ENCODE data around the gene PTPRN2. TPM values are rescaled to one million over a fixed set of nuclear protein-coding genes. Genes with fewer than 3 reads are reported as not detected.

The PTPRN2 gene
- total and polyA plus RNA-seq, 2 of the 8 experiments (the other 6 are each of a cell fraction or from before 2014, with no cell fraction given), result 2.6 to 4.5 TPM

- no peak overlapping the region for H4K8ac ChIP-seq (ENCODE audit: extremely low read depth, insufficient read depth, low read length)
- H3K79me1 ChIP-seq (ENCODE audit: low read depth, low read length), result no peaks in the 10 kb centered on the region
- H2BK20ac ChIP-seq (ENCODE audit: low read length), result no peak overlapping the region
- no peak overlapping the region for H2BK5ac ChIP-seq (ENCODE audit: low read depth, low read length)
- H3K23ac ChIP-seq (ENCODE audit: insufficient read length), result no peak overlapping the region
- H3K79me2 ChIP-seq (ENCODE audit: control insufficient read depth in 1 of 2, insufficient read depth in 2 of 2, low read length in 2 of 2), result no peaks in the 10 kb centered on the region
- H3K4me3 ChIP-seq (ENCODE audit: extremely low read depth in 1 of 4, insufficient read depth in 2 of 4, low read depth in 3 of 4, low read length in 4 of 4), result no peak overlapping the region
- H3K56ac ChIP-seq (replicated peaks; ENCODE audit: insufficient read length, low read depth, low read length), result peak overlapping the region; percentile 73
- no peak overlapping the region for H2AFZ ChIP-seq (ENCODE audit: low read length)
- no peak overlapping the region for H2BK120ac ChIP-seq (replicated peaks; ENCODE audit: low read depth, low read length)
- H3K36me3 ChIP-seq (ENCODE audit: control insufficient read depth in 2 of 4, insufficient read depth in 4 of 4, low read length in 3 of 4), result no peaks in the 10 kb centered on the region; a peak in 1 of 8 replicates
- no peaks in the 10 kb centered on the region for H3K4me1 ChIP-seq (replicated peaks in 1 of 4; ENCODE audit: control insufficient read depth in 3 of 4, insufficient read depth in 4 of 4, low read length in 3 of 4)
- H2BK15ac ChIP-seq (ENCODE audit: low read length), result no peak overlapping the region
- no peak overlapping the region for H3K9ac ChIP-seq (replicated peaks in 1 of 4; ENCODE audit: extremely low read depth in 1 of 4, low read depth in 3 of 4, low read length in 3 of 4)
- FAIRE-seq (no peak), DNase-seq (ENCODE audit: low read depth in 1 of 2, low spot score in 2 of 2) (no peak)
- H3K9me3 ChIP-seq (ENCODE audit: insufficient read depth in 2 of 2, low read depth in 1 of 2, low read length in 1 of 2), result 0 out of 4 replicates have a peak, but pooled peaks cover 0 to 3% of the 10 kb centered on the region in 2 experiments
- ChIA-PET POLR2A (ENCODE audit: partially characterized antibody) (no interaction called here), CTCF (ENCODE audit: partially characterized antibody) (interaction anchor here (0.7 to 0.8 kb wide), 2 partner anchors 25 to 389 kb away, joined by 3 read pairs; no protein-coding TSS in a partner anchor)
- no peaks in the 10 kb centered on the region; a peak in 1 of 7 replicates for H3K27me3 ChIP-seq (replicated peaks in 1 of 4; ENCODE audit: control insufficient read depth in 3 of 4, extremely low read depth in 1 of 4, insufficient read depth in 3 of 4, low read length in 3 of 4)
- no peak overlapping the region for H3K14ac ChIP-seq (ENCODE audit: insufficient read length)
- H4K5ac ChIP-seq (ENCODE audit: insufficient read length, low read depth, low read length), result no peak overlapping the region
- 90 to 99% methylated on average over 3 of the region's 3 CpGs for WGBS, 2 experiments (ENCODE audit: extremely low coverage in 1 of 2, insufficient coverage in 1 of 2, insufficient read length in 1 of 2, insufficient replicate concordance in 2 of 2, low coverage in 1 of 2, low lambda C conversion rate in 2 of 2, missing lambda C conversion rate in 1 of 2)
- no peak overlapping the region for H3K18ac ChIP-seq (ENCODE audit: extremely low read depth, low read length)
- no peak overlapping the region for H3K4ac ChIP-seq (replicated peaks; ENCODE audit: insufficient read length, low read depth, low read length)
- H2AK5ac ChIP-seq (ENCODE audit: low read depth, low read length), result no peak overlapping the region
- peaks cover 27% of the 10 kb centered on the region for H3K23me2 ChIP-seq (ENCODE audit: low read depth, low read length)
- no peak overlapping the region for H4K91ac ChIP-seq (replicated peaks; ENCODE audit: insufficient read length, low read length)
- peaks cover 0 to 20% of the 10 kb centered on the region in 2 experiments for H4K20me1 ChIP-seq (replicated peaks in 1 of 2; ENCODE audit: control insufficient read depth in 1 of 2, insufficient read depth in 2 of 2, low read length in 2 of 2)
- H3K4me2 ChIP-seq (ENCODE audit: insufficient read depth in 1 of 2, low read depth in 2 of 2, low read length in 2 of 2), result no peak overlapping the region
- H2BK12ac ChIP-seq (ENCODE audit: low read depth, low read length), result no peak overlapping the region
- no peak overlapping the region for H3K27ac ChIP-seq (ENCODE audit: low read depth, low read length)
- TF ChIP-seq BCL11A (IDR thresholded peaks at IDR 0.05; ENCODE audit: low read depth in 2 of 2, low read length in 2 of 2), result no peak
- TF ChIP-seq RNF2 (IDR thresholded peaks at IDR 0.05; ENCODE audit: borderline replicate concordance, low read depth, low read length, missing control alignments, poor library complexity, severe bottlenecking), result no peak
- TF ChIP-seq SIN3A (conservative IDR thresholded peaks at IDR 0.05 in 1 of 2, IDR thresholded peaks at IDR 0.05 in 1 of 2; ENCODE audit: low read depth in 1 of 2, low read length in 2 of 2), result no peak
- no peak for TF ChIP-seq HDAC6 (IDR thresholded peaks at IDR 0.05; ENCODE audit: low read depth, low read length)
- no peak for TF ChIP-seq E2F6 (IDR thresholded peaks at IDR 0.05)
- no peak for TF ChIP-seq RAD21 (IDR thresholded peaks at IDR 0.05 in 1 of 2, conservative IDR thresholded peaks at IDR 0.05 in 1 of 2; ENCODE audit: low read depth in 2 of 2, low read length in 2 of 2)
- no peak for TF ChIP-seq BACH1 (IDR thresholded peaks at IDR 0.05; ENCODE audit: low read length)
- TF ChIP-seq BRCA1 (IDR thresholded peaks at IDR 0.05; ENCODE audit: low read depth, low read length), result no peak
- no peak for TF ChIP-seq SIX5 (IDR thresholded peaks at IDR 0.05; ENCODE audit: low read depth, low read length)
- TF ChIP-seq SAP30 (IDR thresholded peaks at IDR 0.05; ENCODE audit: insufficient read depth, insufficient replicate concordance, low read length), result no peak
- TF ChIP-seq RXRA (IDR thresholded peaks at IDR 0.05; ENCODE audit: insufficient read depth, low read depth, low read length), result no peak
Observed at GRCh38 chr7:157821959-157822687, 765.5 kb downstream of the PTPRN2 start.

Data from H1 (cell line).